Lower leg skin (tissue), 3 donors: Measurements from ENCODE around the gene ZBTB4.
"Not testable (repeated sequence)": the region's sequence is repeated elsewhere in the genome, so short reads cannot be mapped to it uniquely, and the experiment has no call there.

ENCODE experiments used
- CTCF ChIP-seq, 3 donors: fragments of 450-650 bp; IDR thresholded peaks; one replicate each; pipeline ENCODE4 v1.5.1; 2016; ENCODE audit warnings: antibody characterized with exemption in 3 of 3, mild to moderate bottlenecking in 3 of 3, moderate library complexity in 2 of 3
- POLR2A ChIP-seq, 2 donors: fragments of 450-650 bp; IDR thresholded peaks; one replicate each; pipeline ENCODE4 v1.6.1; 2016 to 2017; ENCODE audit warnings: antibody characterized with exemption in 2 of 2, mild to moderate bottlenecking in 1 of 2, moderate library complexity in 1 of 2

DNA sequence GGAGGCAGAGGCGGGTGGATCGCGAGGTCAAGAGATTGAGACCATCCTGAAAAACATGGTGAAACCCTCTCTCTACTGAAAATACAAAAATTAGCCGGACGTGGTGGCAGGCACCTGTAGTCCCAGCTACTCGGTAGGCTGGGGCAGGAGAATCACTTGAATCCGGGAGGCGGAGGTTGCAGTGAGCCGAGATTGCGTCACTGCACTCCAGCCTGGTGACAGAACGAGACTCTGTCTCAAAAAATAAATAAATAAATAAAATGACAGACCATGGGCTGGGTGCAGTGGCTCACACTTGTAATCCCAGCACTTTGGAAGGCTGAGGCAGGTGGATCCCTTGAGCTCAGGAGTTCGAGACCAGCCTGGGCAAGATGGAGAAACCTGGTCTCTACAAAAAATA is 9.6 kb downstream of the ZBTB4 start:
- TF ChIP-seq POLR2A, CTCF (IDR thresholded peaks at IDR 0.05): not testable (repeated sequence)
